HG02885 (cell line): ENCODE results near the gene KMT2A.

Source experiments
- ATAC-seq: cut with Tn5 transposase; IDR thresholded peaks from one replicate; pipeline ENCODE4 v1.9.1; 2021; ENCODE audit warnings: mild to moderate bottlenecking; ENCODE audit not compliant: unreplicated experiment, poor library complexity

KMT2A gene

DNA sequence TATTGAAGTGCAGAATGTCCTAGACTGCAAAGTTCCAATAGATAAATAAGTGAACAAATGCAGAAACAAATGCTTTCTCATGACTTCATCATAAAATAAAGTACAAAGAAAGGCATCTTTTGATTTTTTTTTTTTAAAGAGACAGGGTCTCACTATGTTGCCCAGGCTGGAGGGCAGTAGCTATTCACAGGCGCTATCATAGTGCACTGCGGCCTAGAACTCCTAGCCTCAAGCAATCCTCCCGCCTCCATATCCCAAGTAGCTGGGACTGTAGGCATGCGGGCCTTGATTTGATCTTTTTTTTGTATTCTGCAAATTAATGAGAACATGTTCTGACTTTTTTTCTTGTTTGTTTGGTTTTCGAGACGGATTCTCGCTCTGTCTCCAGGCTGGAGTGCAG is 138.3 kb downstream of the KMT2A start:
- ATAC-seq = no peak
